Hematopoietic multipotent progenitor cell treated with erythropoietin and hydrocortisone succinate and interleukin-3 and kit ligand, for 4 days (in vitro differentiated cells): Measurements from ENCODE around the gene SCYL2.
"Not testable (repeated sequence)": the region's sequence is repeated elsewhere in the genome, so short reads cannot be mapped to it uniquely, and the experiment has no call there.

ENCODE experiments used
- DNase-seq: peaks from one replicate; pipeline ENCODE4 v3.0.0-alpha.2; 2015

SCYL2 gene

GRCh38 chr12:100266835-100267602, at the start of gene SCYL2, which contains the start of gene DEPDC4:
Gene SCYL2 (plus strand): TSS chr12:100267177. CDS start chr12:100282971, 15,794 bp downstream.
Gene DEPDC4 (minus strand): TSS chr12:100267079. CDS start chr12:100267076, 3 bp downstream.
- peak; percentile 99 for DNase-seq

- no peak for DNase-seq
Measured at GRCh38 chr12:100219328-100220109, 47.5 kb upstream of the SCYL2 start.

- DNase-seq, result no peak
Measured at GRCh38 chr12:100221523-100221922, 45.5 kb upstream of the SCYL2 start.

- not testable (repeated sequence) for DNase-seq
Measured at GRCh38 chr12:100222173-100222572, 44.8 kb upstream of the SCYL2 start.

GRCh38 chr12:100225491-100225890, 41.5 kb upstream of the SCYL2 start:
- DNase-seq, result no peak

- peak; percentile 66 for DNase-seq
Measured at GRCh38 chr12:100229036-100229635, 37.8 kb upstream of the SCYL2 start.

GRCh38 chr12:100229876-100230275, 37.1 kb upstream of the SCYL2 start:
- DNase-seq, result peak; percentile 50

- not testable (repeated sequence) for DNase-seq
Measured at GRCh38 chr12:100231873-100232272, 35.1 kb upstream of the SCYL2 start.

- no peak for DNase-seq
Measured at GRCh38 chr12:100234166-100234565, 32.8 kb upstream of the SCYL2 start.

- DNase-seq, result peak; percentile 76
Measured at GRCh38 chr12:100234591-100235304, 32.2 kb upstream of the SCYL2 start.

- no peak for DNase-seq
Measured at GRCh38 chr12:100238801-100239200, 28.2 kb upstream of the SCYL2 start.

GRCh38 chr12:100239589-100239988, 27.4 kb upstream of the SCYL2 start:
- no peak for DNase-seq

- no peak for DNase-seq
Measured at GRCh38 chr12:100243137-100243536, 23.8 kb upstream of the SCYL2 start.

GRCh38 chr12:100247765-100248164, 19.2 kb upstream of the SCYL2 start:
- DNase-seq, result no peak

GRCh38 chr12:100248886-100249285, 18.1 kb upstream of the SCYL2 start:
- no peak for DNase-seq

GRCh38 chr12:100249941-100250340, 17.0 kb upstream of the SCYL2 start:
- DNase-seq, result peak; percentile 33

- no peak for DNase-seq
Measured at GRCh38 chr12:100251917-100252316, 15.1 kb upstream of the SCYL2 start.

- no peak for DNase-seq
Measured at GRCh38 chr12:100253437-100253836, 13.5 kb upstream of the SCYL2 start.

GRCh38 chr12:100254876-100255275, 12.1 kb upstream of the SCYL2 start:
- no peak for DNase-seq

GRCh38 chr12:100258127-100258526, 8.8 kb upstream of the SCYL2 start:
- DNase-seq, result no peak

GRCh38 chr12:100263131-100263530, 3.8 kb upstream of the SCYL2 start:
- no peak for DNase-seq

GRCh38 chr12:100265107-100265506, 1.9 kb upstream of the SCYL2 start:
- not testable (repeated sequence) for DNase-seq
